GM18502 (cell line): ENCODE measurements around the gene SGIP1.
A peak's percentile ranks its signal among the peaks of the same experiment; 100 is the strongest.

ENCODE experiments used
- ATAC-seq: cut with Tn5 transposase; IDR thresholded peaks from one replicate; pipeline ENCODE4 v1.9.1; 2021; ENCODE audit warnings: mild to moderate bottlenecking; ENCODE audit not compliant: unreplicated experiment, poor library complexity

The SGIP1 gene

GRCh38 chr1:66533804-66534740, at the start of gene SGIP1:
Gene SGIP1 (plus strand): TSS chr1:66534153. CDS start chr1:66534359, 206 bp downstream.
- ATAC-seq = no peak

GRCh38 chr1:66489151-66489550, 44.8 kb upstream of the SGIP1 start:
- ATAC-seq = no peak

GRCh38 chr1:66489972-66490601, 43.9 kb upstream of the SGIP1 start:
- ATAC-seq = no peak

GRCh38 chr1:66490816-66491215, 43.1 kb upstream of the SGIP1 start:
- peak; percentile 97 for ATAC-seq

- ATAC-seq = no peak
Measured at GRCh38 chr1:66492424-66492823, 41.5 kb upstream of the SGIP1 start.

GRCh38 chr1:66493731-66494130, 40.2 kb upstream of the SGIP1 start:
- ATAC-seq = no peak

- no peak for ATAC-seq
Measured at GRCh38 chr1:66494482-66494881, 39.5 kb upstream of the SGIP1 start.

GRCh38 chr1:66495495-66495894, 38.5 kb upstream of the SGIP1 start:
- ATAC-seq = no peak

GRCh38 chr1:66497910-66498309, 36.0 kb upstream of the SGIP1 start:
- no peak for ATAC-seq

- ATAC-seq = no peak
Measured at GRCh38 chr1:66500301-66500700, 33.7 kb upstream of the SGIP1 start.

- ATAC-seq = no peak
Measured at GRCh38 chr1:66502086-66502485, 31.9 kb upstream of the SGIP1 start.

- ATAC-seq = peak; percentile 95
Measured at GRCh38 chr1:66503841-66504470, 30.0 kb upstream of the SGIP1 start.

GRCh38 chr1:66505671-66506392, 28.1 kb upstream of the SGIP1 start:
- ATAC-seq = no peak

- ATAC-seq = no peak
Measured at GRCh38 chr1:66506393-66506687, 27.6 kb upstream of the SGIP1 start.

- no peak for ATAC-seq
Measured at GRCh38 chr1:66506991-66507390, 27.0 kb upstream of the SGIP1 start.

GRCh38 chr1:66510407-66510806, 23.5 kb upstream of the SGIP1 start:
- no peak for ATAC-seq

GRCh38 chr1:66511118-66511517, 22.8 kb upstream of the SGIP1 start:
- no peak for ATAC-seq

GRCh38 chr1:66517959-66518358, 16.0 kb upstream of the SGIP1 start:
- no peak for ATAC-seq

GRCh38 chr1:66518654-66519053, 15.3 kb upstream of the SGIP1 start:
- ATAC-seq = no peak

GRCh38 chr1:66519992-66520391, 14.0 kb upstream of the SGIP1 start:
- no peak for ATAC-seq

GRCh38 chr1:66520655-66521054, 13.3 kb upstream of the SGIP1 start:
- no peak for ATAC-seq
